WTC11 (cell line): ENCODE measurements around the gene DNAJB2. TPM values are rescaled to one million over a fixed set of nuclear protein-coding genes. Genes with fewer than 3 reads are reported as not detected.

Source experiments
- ATAC-seq: fragments of 200-7000 bp; cut with Tn5 transposase; 2 replicates; pipeline ENCODE4 v1.10.0; 2021; ENCODE audit warnings: mild to moderate bottlenecking, moderate library complexity
- CTCF ChIA-PET: fragments of 300-600 bp; sonication (Branson Sonifier 250); formaldehyde crosslinking; loops from one replicate; lab custom pipeline; 2021; ENCODE audit warnings: antibody characterized with exemption; lab: Charles Lee
- POLR2A ChIA-PET: fragments of 350-600 bp; sonication (Branson Sonifier 250); formaldehyde crosslinking; loops from one replicate; lab custom pipeline; 2021; ENCODE audit warnings: antibody characterized with exemption; lab: Charles Lee
- DNase-seq: peaks from one replicate; pipeline ENCODE4 v3.0.0; 2021; ENCODE audit warnings: low spot score
- H3K27ac Mint-ChIP-seq: 2 replicates; pipeline ENCODE4 v1.8.0; 2021; ENCODE audit warnings: mixed read lengths
- H3K27me3 Mint-ChIP-seq: 2 replicates; pipeline ENCODE4 v1.8.0; 2021; ENCODE audit warnings: low read depth, mild to moderate bottlenecking, moderate library complexity, mixed read lengths
- H3K36me3 Mint-ChIP-seq: 2 replicates; pipeline ENCODE4 v1.8.0; 2021; ENCODE audit warnings: mixed read lengths
- H3K4me1 Mint-ChIP-seq: 2 replicates; pipeline ENCODE4 v1.8.0; 2022; ENCODE audit warnings: mixed read lengths
- H3K4me3 Mint-ChIP-seq: 2 replicates; pipeline ENCODE4 v1.8.0; 2021; ENCODE audit warnings: mild to moderate bottlenecking, moderate library complexity, mixed read lengths
- H3K9me3 Mint-ChIP-seq: 2 replicates; pipeline ENCODE4 v1.8.0; 2021; ENCODE audit warnings: mixed read lengths
- ATF2 ChIP-seq: sonication (generic); formaldehyde crosslinking; IDR thresholded peaks from 2 replicates; pipeline ENCODE4 v1.8.1; 2022; ENCODE audit warnings: low read depth, missing genetic modification reagents, borderline replicate concordance
- CREB1 ChIP-seq: sonication (generic); formaldehyde crosslinking; IDR thresholded peaks from 2 replicates; pipeline ENCODE4 v1.8.0; 2023; ENCODE audit warnings: mild to moderate bottlenecking, missing genetic modification reagents
- CREM ChIP-seq: sonication (generic); formaldehyde crosslinking; IDR thresholded peaks from 2 replicates; pipeline ENCODE4 v1.8.1; 2022; ENCODE audit warnings: mild to moderate bottlenecking, missing genetic modification reagents, moderate library complexity
- ESRRA ChIP-seq: sonication (generic); formaldehyde crosslinking; IDR thresholded peaks from 2 replicates; pipeline ENCODE4 v1.8.1; 2022; ENCODE audit warnings: mild to moderate bottlenecking, missing genetic modification reagents, borderline replicate concordance
- HMGA2 ChIP-seq: fragments of 250-450 bp; sonication (Bioruptor Pico); IDR thresholded peaks from 2 replicates; pipeline ENCODE4 v1.4.0; 2021; ENCODE audit warnings: mild to moderate bottlenecking, moderate library complexity
- KAT7 ChIP-seq: sonication (generic); formaldehyde crosslinking; IDR thresholded peaks from 2 replicates; pipeline ENCODE4 v1.8.1; 2023; ENCODE audit warnings: missing genetic modification reagents, mild to moderate bottlenecking, borderline replicate concordance
- MAX ChIP-seq: sonication (generic); formaldehyde crosslinking; IDR thresholded peaks from 2 replicates; pipeline ENCODE4 v1.8.0; 2022; ENCODE audit warnings: mild to moderate bottlenecking, missing genetic modification reagents
- MXD4 ChIP-seq: fragments of 250-450 bp; sonication (Bioruptor Pico); IDR thresholded peaks from 2 replicates; pipeline ENCODE4 v1.8.0; 2021; ENCODE audit warnings: mild to moderate bottlenecking, moderate library complexity, borderline replicate concordance
- NFE2L1 ChIP-seq: sonication (generic); formaldehyde crosslinking; IDR thresholded peaks from 2 replicates; pipeline ENCODE4 v1.8.1; 2023; ENCODE audit warnings: missing genetic modification reagents
- NR3C1 ChIP-seq: sonication (generic); formaldehyde crosslinking; conservative IDR thresholded peaks from 2 replicates; pipeline ENCODE4 v1.8.1; 2023; ENCODE audit warnings: low read depth, mild to moderate bottlenecking, missing genetic modification reagents
- OVOL2 ChIP-seq: fragments of 250-450 bp; sonication (Bioruptor Pico); IDR thresholded peaks from 2 replicates; pipeline ENCODE4 v1.9.0; 2021; ENCODE audit warnings: mild to moderate bottlenecking, borderline replicate concordance
- RORB ChIP-seq: fragments of 250-450 bp; sonication (Bioruptor Pico); IDR thresholded peaks from 2 replicates; pipeline ENCODE4 v1.9.0; 2021; ENCODE audit warnings: mild to moderate bottlenecking
- SMAD4 ChIP-seq: sonication (generic); formaldehyde crosslinking; IDR thresholded peaks from 2 replicates; pipeline ENCODE4 v1.8.0; 2022; ENCODE audit warnings: mild to moderate bottlenecking, missing genetic modification reagents
- STAT6 ChIP-seq: sonication (generic); formaldehyde crosslinking; conservative IDR thresholded peaks from 2 replicates; pipeline ENCODE4 v1.8.1; 2023; ENCODE audit warnings: mild to moderate bottlenecking, low read depth, missing genetic modification reagents, moderate library complexity
- TEAD1 ChIP-seq: sonication (generic); formaldehyde crosslinking; IDR thresholded peaks from 2 replicates; pipeline ENCODE4 v1.8.0; 2022; ENCODE audit warnings: mild to moderate bottlenecking, missing genetic modification reagents
- TEAD4 ChIP-seq: sonication (generic); formaldehyde crosslinking; IDR thresholded peaks from 2 replicates; pipeline ENCODE4 v1.8.0; 2022; ENCODE audit warnings: mild to moderate bottlenecking, missing genetic modification reagents
- ZBTB21 ChIP-seq: sonication (generic); formaldehyde crosslinking; IDR thresholded peaks from 2 replicates; pipeline ENCODE4 v1.8.1; 2023; ENCODE audit warnings: mild to moderate bottlenecking, missing genetic modification reagents, borderline replicate concordance
- ZNF232 ChIP-seq: sonication (generic); formaldehyde crosslinking; IDR thresholded peaks from 2 replicates; pipeline ENCODE4 v1.8.0; 2022; ENCODE audit warnings: mild to moderate bottlenecking, missing genetic modification reagents
- ZNF281 ChIP-seq: sonication (generic); formaldehyde crosslinking; IDR thresholded peaks from 2 replicates; pipeline ENCODE4 v1.8.0; 2023; ENCODE audit warnings: mild to moderate bottlenecking, missing genetic modification reagents
- ZNF512 ChIP-seq: sonication (generic); formaldehyde crosslinking; IDR thresholded peaks from 2 replicates; pipeline ENCODE4 v1.8.1; 2022; ENCODE audit warnings: missing genetic modification reagents, borderline replicate concordance
- ZNF671 ChIP-seq: fragments of 250-450 bp; sonication (Bioruptor Pico); IDR thresholded peaks from 2 replicates; pipeline ENCODE4 v1.8.0; 2021; ENCODE audit warnings: mild to moderate bottlenecking
- total RNA-seq: library from RNA; stranded (reverse); gene quantifications from 3 replicates; pipeline ENCODE4 v1.2.3, GENCODE V29; 2021

DNAJB2 gene
- total RNA-seq, 1 experiment from 2014 or later = 36.1 TPM

- Mint-ChIP-seq H3K4me1 (peaks cover 17% of the 10 kb centered on the region), H3K27ac (no peak overlapping the region), H3K27me3 (peaks cover 19% of the 10 kb centered on the region), H3K4me3 (no peak overlapping the region), H3K9me3 (no peaks in the 10 kb centered on the region), H3K36me3 (peaks cover 2% of the 10 kb centered on the region; the same call in 1 of the 2 replicates)
- POLR2A ChIA-PET = interaction anchor here (0.7 kb wide), 1 partner anchor 41 kb away, joined by 6 read pairs; no protein-coding TSS in a partner anchor
- no peak for ATAC-seq
- CTCF ChIA-PET = no interaction called here
- no peak for DNase-seq
- TF ChIP-seq TEAD1 (CRISPR knock-in tag) = no peak
- TF ChIP-seq NR3C1 (CRISPR knock-in tag) = no peak
- TF ChIP-seq ZNF232 (CRISPR knock-in tag) = no peak
Observed at GRCh38 chr2:219289195-219289536, 10.0 kb downstream of the DNAJB2 start.

- peaks cover 20% of the 10 kb centered on the region for H3K4me1 Mint-ChIP-seq
- ChIA-PET POLR2A (interaction anchor here (0.7 kb wide), 1 partner anchor 42 kb away, joined by 6 read pairs; no protein-coding TSS in a partner anchor), CTCF (no interaction called here)
- H3K27ac Mint-ChIP-seq = no peak overlapping the region
- peaks cover 22% of the 10 kb centered on the region for H3K27me3 Mint-ChIP-seq
- no peak for DNase-seq
- H3K9me3 Mint-ChIP-seq = no peaks in the 10 kb centered on the region
- peaks cover 2% of the 10 kb centered on the region; the same call in 1 of the 2 replicates for H3K36me3 Mint-ChIP-seq
- ATAC-seq = no peak
- no peak for TF ChIP-seq MXD4
- TF ChIP-seq OVOL2 (CRISPR knock-in tag) = no peak
- no peak for TF ChIP-seq ZNF671 (CRISPR knock-in tag)
- TF ChIP-seq NFE2L1 = no peak
- TF ChIP-seq MAX (CRISPR knock-in tag) = no peak
- no peak for TF ChIP-seq ZBTB21 (CRISPR knock-in tag)
- TF ChIP-seq KAT7 (CRISPR knock-in tag) = no peak
- no peak overlapping the region for H3K4me3 Mint-ChIP-seq
Observed at GRCh38 chr2:219289537-219290361, 10.6 kb downstream of the DNAJB2 start.

- peaks cover 29% of the 10 kb centered on the region for H3K27me3 Mint-ChIP-seq
- no peak overlapping the region for H3K4me3 Mint-ChIP-seq
- ChIA-PET CTCF (no interaction called here), POLR2A (interaction anchor here (1.1 kb wide), 1 partner anchor 73 kb away, joined by 3 read pairs; no protein-coding TSS in a partner anchor)
- ATAC-seq (no peak), DNase-seq (no peak)
- H3K4me1 Mint-ChIP-seq = peaks cover 22% of the 10 kb centered on the region
- no peak overlapping the region for H3K27ac Mint-ChIP-seq
- peaks cover 2% of the 10 kb centered on the region; the same call in 1 of the 2 replicates for H3K9me3 Mint-ChIP-seq
- no peaks in the 10 kb centered on the region for H3K36me3 Mint-ChIP-seq
- TF ChIP-seq ZNF512 (CRISPR knock-in tag) = no peak
- no peak for TF ChIP-seq STAT6 (CRISPR knock-in tag)
- no peak for TF ChIP-seq SMAD4 (CRISPR knock-in tag)
- no peak for TF ChIP-seq ATF2 (CRISPR knock-in tag)
- no peak for TF ChIP-seq ZNF281 (CRISPR knock-in tag)
- TF ChIP-seq KAT7 (CRISPR knock-in tag) = no peak
- TF ChIP-seq HMGA2 (CRISPR knock-in tag) = no peak
- no peak for TF ChIP-seq TEAD4 (CRISPR knock-in tag)
- TF ChIP-seq ESRRA (CRISPR knock-in tag) = no peak
- no peak for TF ChIP-seq CREM
- TF ChIP-seq MAX (CRISPR knock-in tag) = no peak
- TF ChIP-seq CREB1 = no peak
- TF ChIP-seq RORB (CRISPR knock-in tag) = no peak
- no peak for TF ChIP-seq NR3C1 (CRISPR knock-in tag)
Observed at GRCh38 chr2:219290381-219291171, 11.4 kb downstream of the DNAJB2 start.
